Measurements from ENCODE around the gene HACD2.
"Not testable (repeated sequence)": the region's sequence is repeated elsewhere in the genome, so short reads cannot be mapped to it uniquely, and the experiment has no call there.

Gene HACD2

DNA sequence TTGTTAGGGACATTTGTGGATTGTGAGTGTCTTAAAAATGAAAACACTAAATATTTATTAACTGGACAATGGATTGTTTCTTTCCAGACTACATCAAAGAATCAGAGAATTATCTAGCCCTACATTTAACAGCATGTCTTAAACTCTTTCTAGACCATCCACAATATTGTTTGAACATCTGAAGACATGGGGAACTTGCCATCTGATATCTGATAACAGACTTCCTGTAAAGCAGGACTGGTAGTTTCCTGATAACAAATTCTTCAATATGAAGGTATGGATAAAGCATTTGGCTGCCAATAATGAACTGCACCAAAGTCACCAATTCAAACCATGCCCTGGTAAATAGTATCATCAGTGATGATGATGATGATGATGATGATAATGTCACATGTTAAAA is 26.2 kb upstream of the HACD2 start:
- DNase-seq = no peak

- peak in 1 of 2 donors; percentile 31 for DNase-seq
Measured at GRCh38 chr3:123610331-123610730, 25.5 kb upstream of the HACD2 start.

DNA sequence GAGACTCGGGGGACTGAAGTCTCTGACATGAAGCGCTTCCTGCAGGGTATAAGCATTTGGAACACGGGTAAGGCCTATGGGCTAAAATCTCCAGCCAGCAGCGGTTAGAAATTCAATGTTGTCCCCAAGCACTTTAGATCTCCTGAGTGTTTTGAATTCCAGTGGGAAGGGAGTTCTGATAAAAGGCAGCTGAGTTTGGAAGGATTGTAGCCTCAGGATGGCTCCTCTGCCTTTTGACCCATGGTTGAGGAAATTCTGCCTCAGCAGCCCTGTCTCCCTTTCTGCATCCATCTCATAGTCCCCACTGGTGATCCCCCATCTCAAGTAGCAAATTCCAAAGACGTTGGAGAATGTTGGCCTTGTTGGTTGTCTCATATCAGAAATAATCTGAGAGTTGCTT is 24.2 kb upstream of the HACD2 start:
- no peak for DNase-seq

- DNase-seq = no peak
Measured at GRCh38 chr3:123608263-123608937, 23.5 kb upstream of the HACD2 start.

DNA sequence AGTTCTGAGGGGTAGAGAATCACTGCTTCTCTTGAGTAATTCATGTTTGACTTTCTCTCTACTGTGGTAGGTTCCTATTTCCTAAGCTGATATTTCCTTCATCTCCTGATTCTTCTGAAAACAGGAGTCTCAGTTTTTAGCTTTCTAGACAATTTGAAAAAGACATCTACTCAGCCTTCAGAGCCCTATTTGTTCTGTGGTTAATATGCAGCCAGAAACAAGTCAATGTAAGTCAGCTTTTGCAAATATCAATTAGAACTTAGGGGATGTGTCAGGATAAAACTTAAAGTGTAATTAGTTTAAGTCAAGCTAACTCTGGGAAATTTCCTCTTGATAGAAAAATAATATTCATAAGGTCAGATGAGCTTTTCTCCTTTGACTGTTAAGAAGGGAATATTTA is 21.7 kb upstream of the HACD2 start:
- no peak for DNase-seq

GRCh38 chr3:123605789-123606234 is 21.0 kb upstream of the HACD2 start:
- DNase-seq = no peak

DNA sequence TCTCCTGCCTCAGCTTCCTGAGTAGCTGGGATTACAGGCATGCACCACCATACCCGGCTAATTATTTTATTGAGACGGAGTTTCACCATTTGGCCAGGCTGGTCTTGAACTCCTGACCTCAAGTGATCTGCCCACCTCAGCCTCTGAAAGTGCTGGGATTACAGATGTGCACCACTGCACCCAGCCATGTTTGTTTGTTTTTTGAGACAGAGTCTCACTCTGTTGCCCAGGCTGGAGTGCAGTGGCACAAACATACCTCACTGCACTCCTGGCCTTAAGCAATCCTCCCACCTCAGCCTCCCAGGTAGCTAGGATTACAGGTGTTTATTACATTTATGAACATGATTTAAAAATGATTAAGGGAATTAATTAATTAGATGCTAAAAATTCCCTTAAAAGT is 18.3 kb upstream of the HACD2 start:
- DNase-seq = not testable (repeated sequence)

DNA sequence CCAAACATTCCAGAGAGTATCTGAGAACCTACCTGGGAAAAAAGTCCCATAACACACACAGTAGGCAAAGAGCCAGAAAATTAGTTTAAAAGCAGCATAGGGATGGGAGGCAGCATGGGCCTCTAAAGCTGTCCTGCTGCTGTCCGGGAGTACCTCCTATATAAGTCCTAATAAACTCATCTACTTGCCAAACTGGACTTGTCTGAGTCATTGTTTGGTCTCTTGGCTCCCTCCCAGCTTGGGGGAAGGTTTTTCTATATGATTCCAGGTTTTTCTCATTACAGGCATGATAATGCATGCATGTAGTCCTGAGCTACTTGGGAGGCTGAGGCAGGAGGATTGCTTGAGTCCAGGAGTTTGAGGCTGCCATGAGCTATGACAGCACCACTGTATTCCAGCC is 17.5 kb upstream of the HACD2 start:
- no peak for DNase-seq

DNA sequence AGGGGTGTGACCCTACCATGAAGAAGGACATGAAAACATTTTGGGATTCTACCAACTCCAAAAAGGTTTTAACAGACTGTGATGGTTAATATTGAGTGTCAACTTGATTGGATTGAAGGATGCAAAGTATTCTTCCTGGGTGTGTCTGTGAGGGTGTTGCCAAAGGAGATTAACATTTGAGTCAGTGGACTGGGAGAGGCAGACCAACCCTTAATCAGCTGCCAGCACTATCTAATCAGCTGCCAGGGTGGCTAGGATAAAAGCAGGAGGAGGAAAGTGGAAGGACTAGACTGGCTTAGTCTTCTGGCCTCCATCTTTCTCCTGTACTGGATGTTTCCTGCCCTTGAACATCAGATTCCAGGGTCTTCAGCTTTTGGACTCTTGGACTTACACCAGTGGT is 16.0 kb upstream of the HACD2 start:
- DNase-seq = not testable (repeated sequence)

GRCh38 chr3:123597561-123597960 is 12.7 kb upstream of the HACD2 start:
- no peak for DNase-seq

DNA sequence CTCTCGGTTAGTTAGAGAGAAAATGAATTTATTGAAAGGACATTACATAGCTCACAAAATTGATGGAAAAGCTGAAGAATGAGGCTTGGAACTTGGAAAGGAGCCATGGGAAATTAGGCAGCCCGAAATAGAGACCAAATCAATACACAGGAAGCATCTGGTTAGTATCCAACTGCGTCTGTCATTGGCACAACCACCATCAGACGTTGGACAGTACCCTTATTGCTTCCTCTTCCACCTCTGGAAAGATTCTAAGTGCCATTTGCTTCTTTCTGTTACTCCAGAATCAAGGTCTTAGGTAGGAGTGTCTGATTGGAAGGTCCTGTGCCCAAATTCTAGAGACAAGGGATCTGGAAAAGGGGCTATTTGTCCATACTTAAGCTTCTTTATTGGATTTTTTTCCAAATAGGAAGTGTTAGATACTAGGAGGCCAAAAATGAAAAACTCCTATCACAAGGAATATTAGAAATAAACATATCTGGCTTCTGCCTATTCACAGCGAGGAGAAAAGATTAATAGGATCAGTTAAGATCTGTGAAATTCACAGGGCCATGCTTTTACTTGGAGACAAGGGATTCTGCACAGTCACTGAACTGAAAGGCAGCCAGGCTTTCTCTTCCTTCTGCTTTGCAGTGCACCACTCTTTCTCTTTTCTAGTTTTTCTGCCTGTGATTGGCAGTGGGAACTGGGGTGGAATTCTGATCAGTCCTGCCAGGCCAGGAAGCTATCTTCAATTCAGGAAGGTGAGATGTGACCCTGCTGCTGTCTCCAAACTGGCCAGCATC is 10.7 kb upstream of the HACD2 start:
- DNase-seq = no peak

DNA sequence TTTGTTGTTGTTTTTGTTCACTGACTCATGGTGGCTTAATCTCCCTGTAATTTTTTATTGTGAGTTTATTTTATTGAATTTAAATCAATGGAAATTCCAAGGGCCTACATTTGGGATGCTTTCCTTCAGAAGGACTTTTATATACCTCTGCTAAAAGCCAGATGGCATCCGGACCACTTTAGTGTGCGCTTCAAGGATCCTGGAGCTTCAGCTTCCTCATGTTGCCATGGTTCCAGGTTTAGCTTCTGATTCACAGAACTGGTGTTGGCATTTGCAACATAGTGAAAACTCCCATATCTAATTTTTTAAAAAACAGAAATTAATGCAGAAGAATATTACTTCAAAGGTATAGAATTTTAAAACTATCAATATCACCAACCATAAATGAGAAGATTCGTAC is 8.5 kb upstream of the HACD2 start:
- DNase-seq = no peak

DNA sequence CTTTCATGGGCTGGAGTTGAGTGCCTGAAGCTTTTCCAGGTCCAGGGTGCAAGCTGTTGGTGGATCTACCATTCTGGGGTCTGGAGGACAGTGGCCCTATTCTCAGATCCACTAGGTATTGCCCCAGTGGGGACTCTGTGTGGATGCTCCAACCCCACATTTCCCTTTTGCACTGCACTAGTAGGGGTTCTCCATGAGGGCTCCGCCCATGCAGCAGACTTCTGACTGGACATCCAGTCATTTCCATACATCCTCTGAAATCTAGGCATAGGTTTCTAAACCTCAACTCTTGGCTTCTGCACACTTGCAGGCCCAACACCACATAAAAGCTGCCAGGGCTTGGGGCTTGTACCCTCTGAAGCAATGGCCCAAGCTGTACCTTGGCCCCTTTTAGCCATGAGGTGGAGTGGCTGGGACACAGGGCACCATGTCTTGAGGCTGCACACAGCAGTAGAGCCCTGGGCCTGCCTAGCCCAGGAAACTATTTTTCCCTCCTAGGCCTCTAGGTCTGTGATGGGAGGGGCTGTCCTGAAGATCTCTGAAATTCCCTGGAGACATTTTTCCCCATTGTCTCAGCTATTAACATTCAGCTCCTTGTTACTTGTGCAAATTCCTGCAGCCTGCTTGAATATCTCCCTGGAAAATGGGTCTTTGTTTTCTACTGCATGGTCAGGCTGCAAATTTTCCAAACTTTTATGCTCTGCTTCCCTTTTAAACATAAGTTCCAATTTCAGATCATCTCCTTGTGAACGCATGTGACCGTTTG is 6.0 kb upstream of the HACD2 start:
- no peak for DNase-seq

DNA sequence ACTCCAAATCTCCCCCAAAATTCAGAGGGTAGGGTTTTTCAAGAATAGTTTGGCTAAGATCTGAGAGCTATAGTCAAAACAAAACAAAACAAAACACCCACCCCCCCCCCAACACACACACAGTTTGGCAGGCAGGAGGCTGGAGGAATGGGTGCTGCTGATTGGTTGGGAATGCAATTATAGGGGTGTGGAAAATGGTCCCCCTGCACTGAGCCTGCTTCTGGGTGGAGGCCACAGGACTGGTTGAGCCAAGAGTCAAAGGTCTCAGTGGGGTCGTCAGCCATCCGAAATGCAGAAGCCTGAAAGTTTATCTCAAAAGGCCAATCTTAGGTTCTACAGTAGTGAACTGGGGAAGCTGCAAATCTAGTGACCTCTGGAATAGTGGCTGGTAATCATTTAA is 2.5 kb upstream of the HACD2 start:
- DNase-seq = no peak

GRCh38 chr3:123586968-123587367 is 2.1 kb upstream of the HACD2 start:
- DNase-seq = no peak

GRCh38 chr3:123586131-123586530 is 1.3 kb upstream of the HACD2 start:
- DNase-seq = peak in 1 of 2 donors; percentile 26

DNA sequence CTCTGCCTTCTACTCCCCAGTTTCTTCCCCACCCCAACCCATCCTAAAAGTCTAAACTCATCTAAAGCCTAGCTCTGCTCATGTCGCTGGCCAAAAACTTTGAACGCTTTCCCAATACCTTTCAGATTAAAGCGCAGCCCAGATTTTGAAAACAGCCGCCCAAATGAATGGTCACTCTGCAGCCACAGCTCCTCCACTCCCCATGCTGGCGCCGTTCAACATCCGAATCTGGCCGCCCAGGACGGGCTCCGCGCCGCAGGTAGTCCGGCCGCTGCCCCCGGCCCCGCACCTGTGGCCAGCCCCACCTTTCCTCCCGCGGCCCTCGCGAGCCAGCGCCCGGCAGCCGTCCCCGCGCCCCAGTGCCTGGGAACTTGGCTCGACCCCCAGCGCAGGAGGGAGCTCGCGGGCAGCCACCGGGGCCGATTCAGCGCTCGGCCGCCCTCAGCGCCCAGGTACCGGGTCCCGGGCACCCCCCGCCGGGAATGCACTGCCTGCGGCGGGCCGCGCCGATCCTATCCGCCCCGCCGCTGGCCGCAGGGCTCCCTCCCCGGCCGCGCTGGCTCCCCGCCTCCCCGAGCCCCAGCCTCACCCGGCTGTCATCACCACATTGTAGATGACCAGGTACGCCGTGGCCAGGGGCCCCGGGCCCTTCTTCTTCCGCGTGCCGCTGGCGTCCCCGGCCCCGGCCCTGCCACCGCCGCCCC is 417 bp downstream of the HACD2 start:
- no peak for DNase-seq

DNA sequence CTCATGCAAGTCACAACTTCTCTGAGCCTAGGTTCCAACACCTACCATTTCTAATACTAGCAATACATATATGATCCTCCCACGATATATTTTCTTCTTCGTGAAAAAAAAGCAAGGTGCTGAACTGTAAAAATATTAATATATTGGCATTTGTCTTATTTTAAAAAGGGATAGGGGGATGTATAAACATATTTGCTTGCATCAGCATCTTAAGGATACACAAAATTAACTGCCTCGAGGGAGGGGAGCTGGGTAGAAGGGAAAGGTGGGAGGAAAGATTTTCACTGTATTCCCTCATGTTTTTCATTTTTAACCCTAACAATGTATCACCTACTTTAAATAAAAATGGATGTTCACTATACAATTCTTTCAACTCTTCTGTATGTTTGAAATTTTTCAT is 1.3 kb downstream of the HACD2 start:
- no peak for DNase-seq

GRCh38 chr3:123582315-123582714 is 2.5 kb downstream of the HACD2 start:
- no peak for DNase-seq

GRCh38 chr3:123576122-123576521 is 8.7 kb downstream of the HACD2 start:
- no peak for DNase-seq

DNA sequence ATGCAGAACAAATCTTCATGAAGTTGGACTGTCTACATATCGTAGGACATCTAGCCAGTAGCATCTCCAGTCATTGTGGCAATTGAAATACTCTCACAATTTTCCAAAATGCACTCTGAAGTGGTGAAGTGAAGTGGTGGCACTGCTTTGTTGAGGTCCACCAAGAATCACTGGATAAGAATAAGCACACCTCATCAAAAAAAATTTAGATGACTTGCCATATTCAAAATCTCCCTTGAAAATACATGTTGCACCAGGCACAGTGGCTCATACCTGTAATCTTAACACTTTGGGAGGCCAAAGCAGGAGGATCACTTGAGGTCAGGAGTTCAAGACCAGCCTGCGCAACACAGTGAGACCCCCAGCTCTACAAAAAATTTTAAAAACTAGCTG is 12.9 kb downstream of the HACD2 start:
- DNase-seq = no peak

DNA sequence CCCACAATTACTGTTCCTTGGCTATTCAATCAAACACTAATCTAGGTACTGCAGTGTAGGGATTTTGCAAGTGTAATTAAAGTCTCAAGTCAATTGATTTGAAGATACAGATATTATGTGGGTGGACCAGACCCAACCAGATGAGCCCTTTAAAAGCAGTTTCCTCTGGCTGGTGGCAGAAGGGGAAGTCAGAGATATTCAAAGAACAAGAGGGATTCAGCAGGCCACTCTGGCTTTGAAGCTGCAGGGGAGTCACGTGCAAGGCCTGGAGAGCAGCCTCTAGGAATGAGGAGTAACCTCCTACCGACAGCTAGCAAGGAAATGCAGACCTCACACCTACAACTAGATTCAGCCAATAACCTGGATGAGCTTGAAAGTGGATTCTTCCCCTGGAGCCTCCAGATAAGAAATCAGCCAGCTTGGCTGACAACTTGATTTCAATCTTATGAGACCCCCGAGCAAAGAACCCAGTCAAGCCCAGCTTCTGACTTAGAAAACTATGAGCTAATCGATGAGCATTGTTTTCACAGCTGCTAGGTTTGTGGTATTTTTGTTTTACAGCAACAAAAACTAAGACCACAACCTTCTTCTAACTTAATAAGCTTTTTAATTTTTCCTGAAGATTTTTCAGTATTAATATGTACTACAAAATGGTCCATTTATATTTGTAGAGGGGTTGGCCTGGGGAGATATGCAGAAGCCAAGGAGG is 13.4 kb downstream of the HACD2 start:
- DNase-seq = no peak

DNA sequence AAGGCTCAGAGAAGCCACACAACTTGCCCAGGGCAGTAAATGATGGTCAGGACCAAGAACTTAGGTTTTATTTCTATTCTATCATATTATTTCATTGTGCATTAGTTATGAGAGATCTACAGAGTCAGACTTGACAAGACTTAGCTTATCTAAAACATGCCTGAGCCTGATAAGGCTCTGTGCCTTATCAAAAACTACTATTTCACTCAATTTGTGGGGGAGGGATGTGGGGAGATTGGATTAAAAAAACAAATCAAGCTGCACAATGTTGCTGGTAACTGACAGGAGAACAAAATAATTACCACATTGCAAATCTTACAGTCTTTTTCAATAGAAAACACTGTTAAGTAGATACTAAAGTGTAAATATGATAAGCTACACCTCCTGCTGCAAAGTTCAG is 16.0 kb downstream of the HACD2 start:
- no peak for DNase-seq

All from CD4-positive, alpha-beta T cell treated with Interleukin-1 beta for 1 hour (primary cell).